Measurements from ENCODE around the gene GRIK3. TPM values are rescaled to one million over a fixed set of nuclear protein-coding genes. Genes with fewer than 3 reads are reported as not detected.

GRIK3 gene
- polyA plus RNA-seq, 1 donor (not counting 4 experiments of a cell fraction or from before 2014, with no cell fraction given), result not detected

DNA sequence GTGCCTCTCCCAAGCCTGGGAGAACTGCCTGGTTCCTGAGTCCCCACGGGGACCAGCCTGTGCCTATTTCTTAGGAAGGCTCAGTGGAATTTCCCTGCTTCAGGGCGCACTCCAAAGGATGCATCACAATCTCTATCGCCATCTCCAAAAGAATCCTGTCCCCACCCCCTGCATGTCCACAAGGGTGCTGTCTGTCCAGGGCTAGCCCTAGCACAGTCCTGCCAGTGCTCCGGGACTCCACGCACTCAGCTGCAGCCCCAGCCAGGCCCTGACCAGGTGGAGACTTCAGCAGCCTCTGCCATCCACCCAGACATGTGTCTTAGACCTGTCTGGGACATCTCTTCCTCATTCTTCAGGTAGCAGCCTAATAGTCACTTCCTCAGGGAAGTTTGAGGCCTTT, 199.7 kb downstream of the GRIK3 start:
- no peaks in the 10 kb centered on the region for H3K4me1 ChIP-seq (ENCODE audit: control insufficient read depth, extremely low read depth, insufficient read depth, low read length)
- dilution Hi-C loops (cut with MboI; ENCODE audit: extremely low pct_ligation_motif_present, low sequenced_read_pairs), result no loop called here
- H3K27ac ChIP-seq (ENCODE audit: control insufficient read depth, insufficient read depth, low read length), result no peak overlapping the region
- H3K4me2 ChIP-seq (ENCODE audit: control insufficient read depth, extremely low read depth, insufficient read depth, low read depth, low read length), result no peak overlapping the region
- no peaks in the 10 kb centered on the region for H3K9me3 ChIP-seq (ENCODE audit: control insufficient read depth, low read depth, low read length)
- no peak overlapping the region for H2AFZ ChIP-seq (ENCODE audit: control insufficient read depth, low read length)
- no peak overlapping the region for H3K4me3 ChIP-seq (ENCODE audit: control insufficient read depth in 2 of 3, extremely low read depth in 1 of 3, insufficient read depth in 2 of 3, low read depth in 1 of 3, low read length in 3 of 3)
- H3K36me3 ChIP-seq (ENCODE audit: control insufficient read depth in 2 of 2, extremely low read depth in 1 of 2, insufficient read depth in 2 of 2, low read length in 2 of 2), result no peaks in the 10 kb centered on the region
- H4K20me1 ChIP-seq (ENCODE audit: control insufficient read depth, extremely low read depth, insufficient read depth, low read length), result no peaks in the 10 kb centered on the region
- H3K27me3 ChIP-seq (ENCODE audit: control insufficient read depth, extremely low read depth, insufficient read depth, low read length), result no peaks in the 10 kb centered on the region
- FAIRE-seq, result no peak
- no peak for DNase-seq (ENCODE audit: low read depth, low spot score)
- TF ChIP-seq, protein P1, sequence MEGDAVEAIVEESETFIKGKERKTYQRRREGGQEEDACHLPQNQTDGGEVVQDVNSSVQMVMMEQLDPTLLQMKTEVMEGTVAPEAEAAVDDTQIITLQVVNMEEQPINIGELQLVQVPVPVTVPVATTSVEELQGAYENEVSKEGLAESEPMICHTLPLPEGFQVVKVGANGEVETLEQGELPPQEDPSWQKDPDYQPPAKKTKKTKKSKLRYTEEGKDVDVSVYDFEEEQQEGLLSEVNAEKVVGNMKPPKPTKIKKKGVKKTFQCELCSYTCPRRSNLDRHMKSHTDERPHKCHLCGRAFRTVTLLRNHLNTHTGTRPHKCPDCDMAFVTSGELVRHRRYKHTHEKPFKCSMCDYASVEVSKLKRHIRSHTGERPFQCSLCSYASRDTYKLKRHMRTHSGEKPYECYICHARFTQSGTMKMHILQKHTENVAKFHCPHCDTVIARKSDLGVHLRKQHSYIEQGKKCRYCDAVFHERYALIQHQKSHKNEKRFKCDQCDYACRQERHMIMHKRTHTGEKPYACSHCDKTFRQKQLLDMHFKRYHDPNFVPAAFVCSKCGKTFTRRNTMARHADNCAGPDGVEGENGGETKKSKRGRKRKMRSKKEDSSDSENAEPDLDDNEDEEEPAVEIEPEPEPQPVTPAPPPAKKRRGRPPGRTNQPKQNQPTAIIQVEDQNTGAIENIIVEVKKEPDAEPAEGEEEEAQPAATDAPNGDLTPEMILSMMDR (optimal IDR thresholded peaks at IDR 0.05 in 1 of 3, IDR thresholded peaks at IDR 0.05 in 1 of 3, conservative IDR thresholded peaks at IDR 0.05 in 1 of 3; ENCODE audit: extremely low read depth in 1 of 3, insufficient read depth in 2 of 3, low read length in 3 of 3), result no peak
- TF ChIP-seq EZH2 (IDR thresholded peaks at IDR 0.05; ENCODE audit: low read length), result no peak
- H3K9me1 ChIP-seq (ENCODE audit: control insufficient read depth, extremely low read depth, insufficient read depth, low read length), result no peaks in the 10 kb centered on the region
- no peak overlapping the region for H3K9ac ChIP-seq (ENCODE audit: control insufficient read depth, extremely low read depth, insufficient read depth, low read length)
- no peaks in the 10 kb centered on the region for H3K79me2 ChIP-seq (ENCODE audit: control insufficient read depth, insufficient read depth, low read length)

DNA sequence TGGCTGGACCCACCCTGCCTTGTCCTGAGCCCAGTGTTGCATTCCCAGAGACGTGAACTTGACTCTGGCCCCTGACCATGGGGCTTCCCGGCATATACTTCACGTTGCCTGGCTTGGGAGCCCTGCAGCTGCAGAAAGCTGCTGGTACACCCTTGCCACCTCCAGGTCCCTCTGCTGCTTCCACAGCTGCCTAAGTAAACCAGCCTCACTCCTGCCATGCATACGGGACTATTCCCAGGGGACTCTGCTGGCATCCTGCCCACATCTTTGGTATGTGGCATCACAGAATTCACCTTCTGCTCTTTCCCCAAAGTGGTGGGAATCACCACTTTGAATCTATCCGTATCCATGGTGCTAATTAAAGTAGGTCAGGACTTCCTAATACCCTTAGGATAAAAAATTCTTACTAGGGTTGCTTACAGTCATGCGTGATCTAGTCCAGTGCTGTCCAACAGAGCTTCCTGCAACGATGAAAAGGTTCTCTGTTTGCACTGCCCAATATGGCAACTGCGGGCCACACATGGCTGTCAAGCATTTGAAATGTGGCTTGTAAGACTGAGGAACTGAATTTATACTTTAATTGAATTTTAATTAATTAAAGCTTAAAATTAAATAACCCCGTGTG, 203.0 kb downstream of the GRIK3 start:
- dilution Hi-C loops (cut with MboI; ENCODE audit: extremely low pct_ligation_motif_present, low sequenced_read_pairs), result no loop called here
- Histone ChIP-seq H3K4me1 (ENCODE audit: control insufficient read depth, extremely low read depth, insufficient read depth, low read length) (no peaks in the 10 kb centered on the region), H3K27me3 (ENCODE audit: control insufficient read depth, extremely low read depth, insufficient read depth, low read length) (no peaks in the 10 kb centered on the region), H3K79me2 (ENCODE audit: control insufficient read depth, insufficient read depth, low read length) (no peaks in the 10 kb centered on the region), H3K36me3 (ENCODE audit: control insufficient read depth in 2 of 2, extremely low read depth in 1 of 2, insufficient read depth in 2 of 2, low read length in 2 of 2) (no peaks in the 10 kb centered on the region), H2AFZ (ENCODE audit: control insufficient read depth, low read length) (no peak overlapping the region), H3K9me1 (ENCODE audit: control insufficient read depth, extremely low read depth, insufficient read depth, low read length) (no peaks in the 10 kb centered on the region), H3K4me2 (ENCODE audit: control insufficient read depth, extremely low read depth, insufficient read depth, low read depth, low read length) (no peak overlapping the region), H3K9ac (ENCODE audit: control insufficient read depth, extremely low read depth, insufficient read depth, low read length) (no peak overlapping the region), H3K9me3 (ENCODE audit: control insufficient read depth, low read depth, low read length) (no peaks in the 10 kb centered on the region), H3K4me3 (ENCODE audit: control insufficient read depth in 2 of 3, extremely low read depth in 1 of 3, insufficient read depth in 2 of 3, low read depth in 1 of 3, low read length in 3 of 3) (no peak overlapping the region), H4K20me1 (ENCODE audit: control insufficient read depth, extremely low read depth, insufficient read depth, low read length) (no peaks in the 10 kb centered on the region), H3K27ac (ENCODE audit: control insufficient read depth, insufficient read depth, low read length) (no peak overlapping the region)
- FAIRE-seq, result no peak
- DNase-seq (ENCODE audit: low read depth, low spot score), result no peak
- no peak for TF ChIP-seq EZH2 (IDR thresholded peaks at IDR 0.05; ENCODE audit: low read length)
- TF ChIP-seq, protein P1 (optimal IDR thresholded peaks at IDR 0.05 in 1 of 3, IDR thresholded peaks at IDR 0.05 in 1 of 3, conservative IDR thresholded peaks at IDR 0.05 in 1 of 3; ENCODE audit: extremely low read depth in 1 of 3, insufficient read depth in 2 of 3, low read length in 3 of 3), result no peak
